RWPE2 (cell line): ENCODE measurements around the gene THSD7A.

Experiments
- ATAC-seq: fragments of 200-7000 bp; cut with Tn5 transposase; 3 replicates; pipeline ENCODE4 v1.9.1; 2021; ENCODE audit warnings: low read depth
- DNase-seq: peaks from one replicate; pipeline ENCODE4 v3.0.0-alpha.2; 2020; ENCODE audit warnings: low spot score
- H3K27ac ChIP-seq: fragments of 450-650 bp; 2 replicates; pipeline ENCODE4 v1.5.1; 2017; ENCODE audit warnings: mild to moderate bottlenecking; ENCODE audit not compliant: poor library complexity, severe bottlenecking
- H3K27me3 ChIP-seq: fragments of 250-450 bp; sonication (Bioruptor Pico); 2 replicates; pipeline ENCODE4 v1.5.1; 2021; ENCODE audit warnings: mild to moderate bottlenecking, moderate library complexity; ENCODE audit not compliant: insufficient read depth, poor library complexity, severe bottlenecking
- H3K36me3 ChIP-seq: fragments of 250-450 bp; sonication (Bioruptor Pico); 2 replicates; pipeline ENCODE4 v1.5.1; 2020; ENCODE audit warnings: low read depth, mild to moderate bottlenecking, moderate library complexity
- H3K4me1 ChIP-seq: fragments of 250-450 bp; sonication (Bioruptor Pico); 2 replicates; pipeline ENCODE4 v1.5.1; 2021; ENCODE audit warnings: mild to moderate bottlenecking, moderate library complexity; ENCODE audit not compliant: insufficient read depth, poor library complexity, severe bottlenecking
- H3K4me3 ChIP-seq: fragments of 250-450 bp; sonication (Bioruptor Pico); 2 replicates; pipeline ENCODE4 v1.5.1; 2021; ENCODE audit warnings: mild to moderate bottlenecking, moderate library complexity; ENCODE audit not compliant: severe bottlenecking
- H3K9me3 ChIP-seq: fragments of 250-450 bp; sonication (Bioruptor Pico); 2 replicates; pipeline ENCODE4 v1.5.1; 2021; ENCODE audit warnings: mild to moderate bottlenecking, moderate library complexity; ENCODE audit not compliant: severe bottlenecking
- TF ChIP-seq, protein P1 (sequence below): fragments of 450-650 bp; IDR thresholded peaks from one replicate; pipeline ENCODE4 v1.5.1; 2017; ENCODE audit warnings: mild to moderate bottlenecking, moderate library complexity; ENCODE audit not compliant: poor library complexity, severe bottlenecking

Gene THSD7A

GRCh38 chr7:11330208-11330607 lies 501.8 kb downstream of the THSD7A start:
- Histone ChIP-seq H3K27ac (no peak overlapping the region), H3K36me3 (no peaks in the 10 kb centered on the region), H3K9me3 (no peaks in the 10 kb centered on the region), H3K4me1 (no peaks in the 10 kb centered on the region), H3K27me3 (no peaks in the 10 kb centered on the region), H3K4me3 (no peak overlapping the region)
- ATAC-seq, result no peak
- no peak for DNase-seq
- TF ChIP-seq, protein P1, sequence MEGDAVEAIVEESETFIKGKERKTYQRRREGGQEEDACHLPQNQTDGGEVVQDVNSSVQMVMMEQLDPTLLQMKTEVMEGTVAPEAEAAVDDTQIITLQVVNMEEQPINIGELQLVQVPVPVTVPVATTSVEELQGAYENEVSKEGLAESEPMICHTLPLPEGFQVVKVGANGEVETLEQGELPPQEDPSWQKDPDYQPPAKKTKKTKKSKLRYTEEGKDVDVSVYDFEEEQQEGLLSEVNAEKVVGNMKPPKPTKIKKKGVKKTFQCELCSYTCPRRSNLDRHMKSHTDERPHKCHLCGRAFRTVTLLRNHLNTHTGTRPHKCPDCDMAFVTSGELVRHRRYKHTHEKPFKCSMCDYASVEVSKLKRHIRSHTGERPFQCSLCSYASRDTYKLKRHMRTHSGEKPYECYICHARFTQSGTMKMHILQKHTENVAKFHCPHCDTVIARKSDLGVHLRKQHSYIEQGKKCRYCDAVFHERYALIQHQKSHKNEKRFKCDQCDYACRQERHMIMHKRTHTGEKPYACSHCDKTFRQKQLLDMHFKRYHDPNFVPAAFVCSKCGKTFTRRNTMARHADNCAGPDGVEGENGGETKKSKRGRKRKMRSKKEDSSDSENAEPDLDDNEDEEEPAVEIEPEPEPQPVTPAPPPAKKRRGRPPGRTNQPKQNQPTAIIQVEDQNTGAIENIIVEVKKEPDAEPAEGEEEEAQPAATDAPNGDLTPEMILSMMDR, result no peak

DNA sequence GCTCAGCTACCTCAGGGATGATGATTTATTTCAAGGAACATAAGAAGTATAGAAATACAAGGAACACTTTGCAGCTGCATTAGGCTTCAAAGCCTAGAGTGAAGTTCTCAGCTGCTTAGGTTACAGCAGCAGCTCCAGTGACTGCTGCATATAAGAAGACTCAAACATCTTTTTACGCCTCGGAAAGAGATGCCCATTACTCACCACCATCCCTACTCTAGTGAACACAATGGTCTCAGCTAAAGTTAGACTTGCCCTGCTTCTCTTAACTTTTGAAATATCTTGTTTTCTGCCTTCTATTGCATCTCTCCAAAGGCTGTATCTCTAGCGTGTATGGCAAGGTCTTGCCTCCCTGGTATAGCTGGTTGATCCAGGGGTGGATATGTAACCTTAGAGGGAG lies 502.4 kb downstream of the THSD7A start:
- H3K4me3 ChIP-seq, result no peak overlapping the region
- no peaks in the 10 kb centered on the region for H3K36me3 ChIP-seq
- no peak overlapping the region for H3K27ac ChIP-seq
- DNase-seq (no peak), ATAC-seq (no peak)
- H3K9me3 ChIP-seq, result no peaks in the 10 kb centered on the region
- no peaks in the 10 kb centered on the region for H3K4me1 ChIP-seq
- TF ChIP-seq, protein P1, result no peak
- H3K27me3 ChIP-seq, result no peaks in the 10 kb centered on the region

GRCh38 chr7:11328309-11328708 lies 503.7 kb downstream of the THSD7A start:
- no peaks in the 10 kb centered on the region for H3K27me3 ChIP-seq
- TF ChIP-seq, protein P1, result no peak
- no peaks in the 10 kb centered on the region for H3K4me1 ChIP-seq
- no peak overlapping the region for H3K27ac ChIP-seq
- H3K9me3 ChIP-seq, result no peaks in the 10 kb centered on the region
- no peaks in the 10 kb centered on the region for H3K36me3 ChIP-seq
- ATAC-seq (no peak; the same call in 2 of the 3 replicates), DNase-seq (no peak)
- no peak overlapping the region for H3K4me3 ChIP-seq

- TF ChIP-seq, protein P1, result no peak
- no peaks in the 10 kb centered on the region for H3K4me1 ChIP-seq
- no peak for DNase-seq
These were observed 504.4 kb downstream of the THSD7A start for GRCh38 chr7:11327633-11328032.

More at GRCh38 chr7:11327633-11328032, 504.4 kb downstream of the THSD7A start:
- no peaks in the 10 kb centered on the region for H3K9me3 ChIP-seq
- no peak overlapping the region for H3K4me3 ChIP-seq
- H3K27me3 ChIP-seq, result no peaks in the 10 kb centered on the region
- no peak for ATAC-seq
- H3K27ac ChIP-seq, result no peak overlapping the region
- no peaks in the 10 kb centered on the region for H3K36me3 ChIP-seq
